Thyroid gland (tissue), 4 donors: ENCODE results near the gene RNF14. TPM values are rescaled to one million over a fixed set of nuclear protein-coding genes. Genes with fewer than 3 reads are reported as not detected.
A peak's percentile ranks its signal among the peaks of the same experiment; 100 is the strongest.

ENCODE experiments used
- DNase-seq, 2 donors: peaks; one replicate each; pipeline ENCODE4 v3.0.0-alpha.2; 2019
- H3K27ac ChIP-seq, 3 donors: fragments of 200-600 bp; sonication (generic); 1 replicate in 2 of 3; 2 replicates in 1 of 3; pipeline ENCODE4 v1.5.1; 2016 to 2019; ENCODE audit warnings: mild to moderate bottlenecking in 1 of 3, moderate library complexity in 1 of 3
- H3K27me3 ChIP-seq: fragments of 200-600 bp; sonication (generic); one replicate; pipeline ENCODE4 v1.5.1; 2019
- H3K36me3 ChIP-seq, 2 donors: fragments of 200-600 bp; sonication (generic); one replicate each; pipeline ENCODE4 v1.5.1; 2016 to 2019
- H3K4me1 ChIP-seq, 2 donors: fragments of 200-600 bp; sonication (generic); one replicate each; pipeline ENCODE4 v1.5.1; 2017 to 2019
- H3K4me3 ChIP-seq, 3 donors: fragments of 200-600 bp; sonication (generic); replicated peaks in 1 of 3; 1 replicate in 2 of 3; 2 replicates in 1 of 3; pipeline ENCODE4 v1.5.1; 2016; ENCODE audit warnings: mild to moderate bottlenecking in 1 of 3
- H3K9me3 ChIP-seq: fragments of 200-600 bp; sonication (generic); one replicate; pipeline ENCODE4 v1.5.1; 2017
- CTCF ChIP-seq, 6 experiments: fragments of 200-600 bp in 3 of 6; fragments of 450-650 bp in 3 of 6; sonication (generic) in 3 of 6; IDR thresholded peaks; one replicate each; pipeline ENCODE4 v1.5.1; 2016 to 2019; ENCODE audit warnings: antibody characterized with exemption in 6 of 6, mild to moderate bottlenecking in 2 of 6, inconsistent platforms in 1 of 6, moderate library complexity in 1 of 6
- POLR2A ChIP-seq, 2 donors: fragments of 450-650 bp; IDR thresholded peaks; one replicate each; pipeline ENCODE4 v1.6.1; 2017; ENCODE audit warnings: antibody characterized with exemption in 2 of 2, mild to moderate bottlenecking in 2 of 2, moderate library complexity in 1 of 2
- WGBS, 2 donors: methylation state at CpG; one replicate each; pipeline ENCODE4 v1.1.5; 2017; 5-methylcytosine and 5-hydroxymethylcytosine counted together
- intact Hi-C: fragments of 100-400 bp; cut with DNase I; formaldehyde crosslinking; loops from one replicate; pipeline ENCODE4 v1.15.1; 2023
- total RNA-seq, 4 donors: library from RNA; depleted of rRNA; stranded (reverse); fragments of >200 nt; gene quantifications; one replicate each; pipeline ENCODE4 v1.2.3, GENCODE V29; 2016

RNF14 gene
- total RNA-seq, 4 donors from 2014 or later, result 52.5 to 69.7 (median 61.7) TPM

- Histone ChIP-seq H3K4me3 (no peak overlapping the region), H3K4me1 (peaks cover 0 to 5% of the 10 kb centered on the region in 2 donors), H3K27me3 (no peaks in the 10 kb centered on the region), H3K9me3 (no peaks in the 10 kb centered on the region), H3K36me3 (no peaks in the 10 kb centered on the region), H3K27ac (peak overlapping the region in 1 of 3 donors; percentile 5)
- intact Hi-C loops, result loop anchor here (10.0 kb wide), 1 partner anchor 67 kb away; no protein-coding TSS in a partner anchor
- TF ChIP-seq POLR2A (IDR thresholded peaks at IDR 0.05) (no peak), CTCF (IDR thresholded peaks at IDR 0.05) (no peak)
- WGBS, 2 donors, result 73 to 79% methylated on average over 2 of the region's 2 CpGs
- no peak for DNase-seq
These were observed 16.9 kb upstream of the RNF14 start for GRCh38 chr5:141952020-141952419.

GRCh38 chr5:141954194-141954593, 14.7 kb upstream of the RNF14 start:
- Histone ChIP-seq H3K9me3 (no peaks in the 10 kb centered on the region), H3K27ac (no peak overlapping the region), H3K27me3 (no peaks in the 10 kb centered on the region), H3K4me3 (no peak overlapping the region), H3K36me3 (no peaks in the 10 kb centered on the region), H3K4me1 (peaks cover 0 to 5% of the 10 kb centered on the region in 2 donors)
- 84 to 87% methylated on average over 2 of the region's 2 CpGs for WGBS, 2 donors
- DNase-seq, result no peak
- TF ChIP-seq CTCF (IDR thresholded peaks at IDR 0.05), result no peak
- no peak for TF ChIP-seq POLR2A (IDR thresholded peaks at IDR 0.05)
- intact Hi-C loops, result loop anchor here (10.0 kb wide), 1 partner anchor 69 kb away; no protein-coding TSS in a partner anchor

- DNase-seq, result no peak
- Histone ChIP-seq H3K27ac (peak overlapping the region in 2 of 3 donors; percentile 31 to 36), H3K4me1 (no peaks in the 10 kb centered on the region), H3K36me3 (no peaks in the 10 kb centered on the region), H3K4me3 (no peak overlapping the region), H3K9me3 (no peaks in the 10 kb centered on the region), H3K27me3 (no peaks in the 10 kb centered on the region)
- TF ChIP-seq POLR2A (IDR thresholded peaks at IDR 0.05) (no peak), CTCF (IDR thresholded peaks at IDR 0.05) (no peak)
- 62 to 63% methylated on average over 10 to 11 of the region's 16 CpGs for WGBS, 2 donors
- intact Hi-C loops, result loop anchor here (10.0 kb wide), 1 partner anchor 73 kb away; no protein-coding TSS in a partner anchor
These were observed 11.4 kb upstream of the RNF14 start for GRCh38 chr5:141957367-141957996.

GRCh38 chr5:141958113-141958512, 10.8 kb upstream of the RNF14 start, which contains the start of gene PCDH12:
Gene PCDH12 (minus strand): TSS chr5:141958202. CDS start chr5:141957851, 351 bp downstream.
- Histone ChIP-seq H3K27ac (peak within 1 kb of the TSS in 2 of 3 donors; percentile 31 to 36), H3K4me3 (no peak within 1 kb of the TSS)
- DNase-seq, result peak; percentile 17 to 26

More at GRCh38 chr5:141958113-141958512, 10.8 kb upstream of the RNF14 start, which contains the start of gene PCDH12:
- intact Hi-C loops, result loop anchor here (10.0 kb wide), 1 partner anchor 73 kb away; no protein-coding TSS in a partner anchor
- Histone ChIP-seq H3K9me3 (no peaks in the 10 kb centered on the region), H3K4me1 (no peaks in the 10 kb centered on the region), H3K36me3 (no peaks in the 10 kb centered on the region), H3K27me3 (no peaks in the 10 kb centered on the region)
- no peak for TF ChIP-seq POLR2A (IDR thresholded peaks at IDR 0.05)
- TF ChIP-seq CTCF (IDR thresholded peaks at IDR 0.05), result no peak
- WGBS, 2 donors, result 15 to 19% methylated on average over 7 of the region's 7 CpGs
